ENCODE measurements around the gene CCDC179.

CCDC179 gene

DNA sequence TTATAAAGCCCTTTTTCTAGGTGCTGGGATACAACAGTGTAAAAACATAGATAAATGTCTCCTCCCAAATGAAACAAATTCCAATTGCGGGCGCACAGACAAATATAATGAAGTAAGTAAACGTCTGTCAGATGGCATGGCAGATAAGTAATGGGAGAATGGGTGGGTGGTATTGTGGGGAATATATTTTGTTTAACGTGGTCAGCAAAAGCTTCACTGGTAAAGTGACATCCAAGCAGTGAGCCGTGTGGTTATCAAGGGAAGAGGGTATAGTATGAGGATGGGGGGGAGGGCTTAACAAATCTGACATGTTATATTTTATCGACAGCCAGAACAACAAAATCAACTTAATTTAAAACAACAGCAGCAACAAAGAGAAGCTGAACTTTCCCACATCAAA lies 31.9 kb downstream of the CCDC179 start:
- CTCF ChIA-PET, result interaction anchor here (1.8 to 1.9 kb wide), 2 partner anchors 41 to 47 kb away, joined by 6 to 7 read pairs; no protein-coding TSS in a partner anchor
- no peak for TF ChIP-seq CTCF (IDR thresholded peaks at IDR 0.05; ENCODE audit: insufficient read depth, low read length, missing control alignments)
- DNase-seq (ENCODE audit: low read depth, low spot score), result no peak
- no peak overlapping the region for H3K4me3 ChIP-seq (ENCODE audit: low read depth, low read length)
- POLR2A ChIA-PET, result no interaction called here

DNA sequence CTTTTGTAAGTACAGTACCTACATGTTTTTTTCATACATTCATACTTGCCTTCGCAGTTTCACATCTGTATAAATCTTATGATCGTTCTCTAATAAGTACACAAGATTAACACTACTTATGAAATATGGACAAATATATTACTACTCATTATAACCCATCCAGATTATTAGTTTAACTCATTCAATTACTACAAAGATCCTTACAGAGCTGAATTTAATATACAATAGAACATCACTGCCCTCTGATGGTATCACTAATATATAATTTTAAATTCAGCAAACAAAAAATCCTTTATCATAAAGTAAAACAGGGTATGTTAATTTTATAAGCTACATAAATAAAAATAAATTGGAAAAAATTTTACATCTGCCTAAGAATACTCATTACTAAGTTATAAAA lies 38.1 kb downstream of the CCDC179 start:
- POLR2A ChIA-PET, result no interaction called here
- no peak overlapping the region for H3K4me3 ChIP-seq (ENCODE audit: low read depth, low read length)
- no peak for DNase-seq (ENCODE audit: low read depth, low spot score)
- no peak for TF ChIP-seq CTCF (IDR thresholded peaks at IDR 0.05; ENCODE audit: insufficient read depth, low read length, missing control alignments)
- CTCF ChIA-PET, result no interaction called here

DNA sequence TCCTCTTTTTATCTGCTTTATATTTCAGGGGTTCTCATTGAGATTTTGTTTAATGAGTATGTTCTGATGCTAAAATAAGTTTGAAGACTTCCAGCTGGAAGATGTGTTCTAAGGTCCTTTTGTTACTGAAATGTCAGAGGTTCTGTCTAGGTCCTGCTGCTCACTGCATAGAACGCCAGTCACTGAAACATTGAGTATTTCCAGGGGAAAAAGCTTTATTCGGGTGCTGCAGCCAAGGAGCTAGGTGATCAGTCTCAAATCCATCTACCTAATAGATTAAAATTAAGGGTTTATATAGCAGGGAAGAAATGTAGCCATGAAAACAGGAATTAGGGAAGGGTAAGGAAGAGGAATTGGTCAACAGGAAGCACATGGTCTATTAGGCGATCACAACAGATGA lies 50.4 kb downstream of the CCDC179 start:
- TF ChIP-seq CTCF (IDR thresholded peaks at IDR 0.05; ENCODE audit: insufficient read depth, low read length, missing control alignments), result no peak
- DNase-seq (ENCODE audit: low read depth, low spot score), result no peak
- no peak overlapping the region for H3K4me3 ChIP-seq (ENCODE audit: low read depth, low read length)
- ChIA-PET POLR2A (no interaction called here), CTCF (interaction anchor here (0.6 kb wide), 1 partner anchor 384 kb away, joined by 3 read pairs; no protein-coding TSS in a partner anchor)

DNA sequence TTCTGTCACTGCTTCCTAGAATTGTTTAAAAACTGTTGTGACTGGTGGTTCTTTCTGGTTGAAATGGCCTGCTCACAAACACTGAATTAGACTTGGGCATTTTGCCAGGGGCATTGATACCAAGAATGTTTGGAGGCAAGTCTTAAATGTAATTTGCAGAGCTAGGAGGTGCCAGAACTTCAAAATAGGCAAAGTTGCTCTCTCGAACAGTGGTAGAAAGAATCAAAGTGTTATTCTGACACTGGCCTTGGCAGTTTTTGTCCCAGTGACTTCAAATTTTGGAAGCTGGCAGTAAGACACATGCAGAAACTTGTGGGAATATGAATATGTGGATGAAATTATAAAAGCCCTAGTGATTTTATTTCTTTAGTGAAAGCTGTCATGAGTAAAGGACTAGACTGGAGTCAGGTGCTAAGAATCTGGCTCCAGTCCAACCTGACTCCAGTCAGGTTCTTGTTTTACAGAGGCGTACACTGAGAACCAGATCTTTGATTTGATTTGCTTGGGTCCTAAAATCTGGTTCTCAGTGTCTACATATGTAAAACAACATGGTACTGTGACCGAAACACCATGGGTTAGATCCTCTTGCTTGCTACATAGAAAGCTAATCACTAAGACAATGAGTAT lies 51.6 kb downstream of the CCDC179 start:
- no peak overlapping the region for H3K4me3 ChIP-seq (ENCODE audit: low read depth, low read length)
- ChIA-PET POLR2A (no interaction called here), CTCF (no interaction called here)
- TF ChIP-seq CTCF (IDR thresholded peaks at IDR 0.05; ENCODE audit: insufficient read depth, low read length, missing control alignments), result no peak
- no peak for DNase-seq (ENCODE audit: low read depth, low spot score)

GRCh38 chr11:22807855-22808570 lies 52.3 kb downstream of the CCDC179 start:
- POLR2A ChIA-PET, result no interaction called here
- CTCF ChIA-PET, result no interaction called here
- no peak for TF ChIP-seq CTCF (IDR thresholded peaks at IDR 0.05; ENCODE audit: insufficient read depth, low read length, missing control alignments)
- no peak for DNase-seq (ENCODE audit: low read depth, low spot score)
- H3K4me3 ChIP-seq (ENCODE audit: low read depth, low read length), result no peak overlapping the region

GRCh38 chr11:22807391-22807790 lies 52.9 kb downstream of the CCDC179 start:
- ChIA-PET POLR2A (no interaction called here), CTCF (no interaction called here)
- no peak overlapping the region for H3K4me3 ChIP-seq (ENCODE audit: low read depth, low read length)
- DNase-seq (ENCODE audit: low read depth, low spot score), result no peak
- no peak for TF ChIP-seq CTCF (IDR thresholded peaks at IDR 0.05; ENCODE audit: insufficient read depth, low read length, missing control alignments)

Measured in AG04449 (cell line).